Gastrocnemius medialis (tissue), 4 donors: ENCODE results near the gene CSNK1G1. TPM values are rescaled to one million over a fixed set of nuclear protein-coding genes. Genes with fewer than 3 reads are reported as not detected.

Source experiments
- ATAC-seq, 2 donors: fragments of 150-250 bp; one replicate each; pipeline ENCODE4 v1.9.1; 2016
- DNase-seq, 2 donors: peaks; one replicate each; pipeline ENCODE4 v3.0.0-alpha.2; 2019
- H3K27ac ChIP-seq, 4 donors: fragments of 200-600 bp; sonication (generic); 1 replicate in 1 of 4; 2 replicates in 3 of 4; pipeline ENCODE4 v1.5.1; 2016 to 2018; ENCODE audit warnings: mild to moderate bottlenecking in 2 of 4, moderate library complexity in 1 of 4
- H3K27me3 ChIP-seq, 3 donors: fragments of 200-600 bp; sonication (generic) in 2 of 3; 1 replicate in 1 of 3; 2 replicates in 2 of 3; pipeline versions ENCODE4 v1.5.1 to v1.6.0; 2016 to 2019; ENCODE audit warnings: mild to moderate bottlenecking in 1 of 3, moderate library complexity in 1 of 3
- H3K36me3 ChIP-seq, 2 donors: fragments of 200-600 bp; sonication (generic) in 1 of 2; one replicate each; pipeline ENCODE4 v1.5.1; 2017 to 2018
- H3K4me1 ChIP-seq, 2 donors: fragments of 200-600 bp; sonication (generic) in 1 of 2; one replicate each; pipeline ENCODE4 v1.5.1; 2016 to 2017; ENCODE audit warnings: mild to moderate bottlenecking in 2 of 2
- H3K4me3 ChIP-seq, 4 donors: fragments of 200-600 bp; sonication (generic) in 3 of 4; 1 replicate in 1 of 4; 2 replicates in 3 of 4; pipeline ENCODE4 v1.5.1; 2016 to 2019; ENCODE audit warnings: mild to moderate bottlenecking in 2 of 4
- H3K9me3 ChIP-seq, 3 donors: fragments of 200-600 bp; sonication (generic) in 2 of 3; 1 replicate in 1 of 3; 2 replicates in 2 of 3; pipeline ENCODE4 v1.5.1; 2016 to 2019
- POLR2A ChIP-seq, 2 donors: fragments of 450-650 bp; IDR thresholded peaks; one replicate each; pipeline ENCODE4 v1.6.1; 2017; ENCODE audit warnings: antibody characterized with exemption in 2 of 2, mild to moderate bottlenecking in 2 of 2, moderate library complexity in 2 of 2
- in situ Hi-C, 4 donors: fragments of 200-750 bp; cut with MboI; loops; one replicate each; pipeline versions ENCODE4 v1.15.0 to v1.8.0; 2017; ENCODE audit warnings: low sequenced_read_pairs in 4 of 4
- intact Hi-C: fragments of 100-400 bp; cut with DNase I; formaldehyde crosslinking; loops from one replicate; pipeline ENCODE4 v1.15.1; 2023; ENCODE audit warnings: low total_unique reads
- total RNA-seq, 4 donors: library from RNA; depleted of rRNA; stranded (reverse); fragments of >200 nt; gene quantifications; one replicate each; pipeline versions ENCODE4 v1.1.0 to v1.2.3, GENCODE V29; 2016
- TF ChIP-seq, protein P1 (sequence below), 5 experiments: fragments of 450-650 bp in 3 of 5; fragments of 200-600 bp in 2 of 5; sonication (generic) in 2 of 5; IDR thresholded peaks in 4 of 5; conservative IDR thresholded peaks in 1 of 5; 1 replicate in 4 of 5; 2 replicates in 1 of 5; pipeline ENCODE4 v1.5.1; 2016 to 2019; ENCODE audit warnings: antibody characterized with exemption in 5 of 5, mild to moderate bottlenecking in 3 of 5, moderate library complexity in 3 of 5

CSNK1G1 gene
- total RNA-seq, 4 donors from 2014 or later: 5.3 to 26.6 (median 6.5) TPM

DNA sequence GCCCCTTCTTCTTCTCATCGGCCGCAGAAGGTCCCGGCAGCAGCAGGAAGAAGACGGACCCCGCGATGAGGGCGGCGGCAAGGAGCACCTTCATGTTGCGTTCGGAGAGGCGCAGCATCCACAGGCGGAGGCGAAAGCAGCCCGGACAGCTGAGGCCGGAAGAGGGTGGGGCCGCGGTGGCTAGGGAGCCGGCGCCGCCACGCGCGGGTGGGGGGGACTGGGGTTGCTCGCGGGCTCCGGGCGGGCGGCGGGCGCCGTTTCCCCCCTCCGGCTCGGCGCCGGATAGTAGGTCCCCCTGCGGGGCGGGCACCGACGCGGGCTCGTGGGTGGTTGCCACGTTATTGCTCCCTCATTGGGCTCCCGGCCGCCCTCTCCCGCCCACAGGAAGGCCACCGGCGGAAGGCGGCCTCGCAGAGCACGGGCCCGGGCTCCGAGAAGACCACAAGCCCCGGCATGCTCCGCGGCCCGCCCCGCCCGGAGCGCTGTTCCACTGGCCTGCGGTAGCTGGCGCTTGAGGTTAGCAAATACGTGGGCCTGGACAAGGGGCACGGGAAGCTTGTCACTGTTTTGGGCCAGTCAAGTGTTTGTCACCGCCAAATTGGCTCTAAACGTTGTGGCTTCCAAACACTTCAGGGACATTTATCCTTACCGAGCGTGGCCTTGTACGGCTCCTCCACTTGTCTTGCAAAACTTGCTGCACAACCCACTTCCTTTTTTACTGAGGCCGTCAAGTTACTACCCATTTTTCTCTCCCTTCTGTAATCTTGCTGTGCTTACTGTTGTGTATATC lies 192.9 kb downstream of the CSNK1G1 start, which contains the start of gene PPIB:
PPIB (minus strand) TSS at position 154 of the 790 bp plus-strand sequence; CDS start at position 118, 36 bp downstream.
- Histone ChIP-seq H3K4me1 (peaks cover 23 to 24% of the 10 kb centered on the region in 2 donors), H3K27me3 (no peaks in the 10 kb centered on the region), H3K36me3 (peaks cover 4 to 37% of the 10 kb centered on the region in 2 donors), H3K27ac (peak within 1 kb of the TSS; percentile 84 to 96 (median 94)), H3K9me3 (no peaks in the 10 kb centered on the region), H3K4me3 (peak within 1 kb of the TSS; percentile 83 to 96 (median 88))
- ATAC-seq (peak; percentile 82 to 85), DNase-seq (peak; percentile 95 to 98)
- in situ Hi-C loops (no loop called here), intact Hi-C loops (loop anchor here (2.0 to 5.0 kb wide), 5 partner anchors 56 to 824 kb away; partner anchors contain the start of genes CSNK1G1, PCLAF, SPG21 and ZNF609)
- TF ChIP-seq, protein P1, sequence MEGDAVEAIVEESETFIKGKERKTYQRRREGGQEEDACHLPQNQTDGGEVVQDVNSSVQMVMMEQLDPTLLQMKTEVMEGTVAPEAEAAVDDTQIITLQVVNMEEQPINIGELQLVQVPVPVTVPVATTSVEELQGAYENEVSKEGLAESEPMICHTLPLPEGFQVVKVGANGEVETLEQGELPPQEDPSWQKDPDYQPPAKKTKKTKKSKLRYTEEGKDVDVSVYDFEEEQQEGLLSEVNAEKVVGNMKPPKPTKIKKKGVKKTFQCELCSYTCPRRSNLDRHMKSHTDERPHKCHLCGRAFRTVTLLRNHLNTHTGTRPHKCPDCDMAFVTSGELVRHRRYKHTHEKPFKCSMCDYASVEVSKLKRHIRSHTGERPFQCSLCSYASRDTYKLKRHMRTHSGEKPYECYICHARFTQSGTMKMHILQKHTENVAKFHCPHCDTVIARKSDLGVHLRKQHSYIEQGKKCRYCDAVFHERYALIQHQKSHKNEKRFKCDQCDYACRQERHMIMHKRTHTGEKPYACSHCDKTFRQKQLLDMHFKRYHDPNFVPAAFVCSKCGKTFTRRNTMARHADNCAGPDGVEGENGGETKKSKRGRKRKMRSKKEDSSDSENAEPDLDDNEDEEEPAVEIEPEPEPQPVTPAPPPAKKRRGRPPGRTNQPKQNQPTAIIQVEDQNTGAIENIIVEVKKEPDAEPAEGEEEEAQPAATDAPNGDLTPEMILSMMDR (IDR thresholded peaks at IDR 0.05 in 4 of 5, conservative IDR thresholded peaks at IDR 0.05 in 1 of 5): peak in 4 of 5 experiments; percentile 19 to 55 (median 38)
- peak; percentile 69 to 91 for TF ChIP-seq POLR2A (IDR thresholded peaks at IDR 0.05)

DNA sequence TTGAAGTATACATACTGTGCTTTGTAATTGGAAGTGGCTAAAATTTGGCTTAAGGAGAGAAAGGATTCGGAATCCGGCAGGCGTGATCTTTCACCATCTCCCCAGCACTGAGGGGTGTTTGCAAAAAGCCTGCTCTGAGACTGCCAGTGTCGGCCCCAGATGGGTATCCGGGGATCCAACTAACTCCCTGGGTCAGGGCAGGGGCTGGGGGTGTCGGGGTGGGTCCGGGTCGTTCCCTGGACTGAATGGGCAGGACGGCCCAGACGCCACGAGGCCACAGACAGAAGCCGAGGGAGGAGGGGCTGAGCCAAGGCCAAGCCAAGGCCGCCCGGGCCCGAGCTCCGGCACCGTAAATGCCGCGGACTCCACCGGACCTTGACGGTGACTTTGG lies 193.5 kb downstream of the CSNK1G1 start:
- Histone ChIP-seq H3K27ac (peak overlapping the region; percentile 84 to 96 (median 94)), H3K27me3 (no peaks in the 10 kb centered on the region), H3K9me3 (no peaks in the 10 kb centered on the region), H3K4me1 (peaks cover 23 to 24% of the 10 kb centered on the region in 2 donors), H3K4me3 (peak overlapping the region; percentile 83 to 96 (median 88)), H3K36me3 (peaks cover 6 to 43% of the 10 kb centered on the region in 2 donors)
- ATAC-seq (peak; percentile 48 to 50), DNase-seq (no peak)
- intact Hi-C loops (loop anchor here (2.0 to 5.0 kb wide), 5 partner anchors 55 to 825 kb away; partner anchors contain the start of genes CSNK1G1, PCLAF, SPG21 and ZNF609), in situ Hi-C loops (no loop called here)
- no peak for TF ChIP-seq POLR2A (IDR thresholded peaks at IDR 0.05)
- TF ChIP-seq, protein P1 (IDR thresholded peaks at IDR 0.05 in 4 of 5, conservative IDR thresholded peaks at IDR 0.05 in 1 of 5): no peak

DNA sequence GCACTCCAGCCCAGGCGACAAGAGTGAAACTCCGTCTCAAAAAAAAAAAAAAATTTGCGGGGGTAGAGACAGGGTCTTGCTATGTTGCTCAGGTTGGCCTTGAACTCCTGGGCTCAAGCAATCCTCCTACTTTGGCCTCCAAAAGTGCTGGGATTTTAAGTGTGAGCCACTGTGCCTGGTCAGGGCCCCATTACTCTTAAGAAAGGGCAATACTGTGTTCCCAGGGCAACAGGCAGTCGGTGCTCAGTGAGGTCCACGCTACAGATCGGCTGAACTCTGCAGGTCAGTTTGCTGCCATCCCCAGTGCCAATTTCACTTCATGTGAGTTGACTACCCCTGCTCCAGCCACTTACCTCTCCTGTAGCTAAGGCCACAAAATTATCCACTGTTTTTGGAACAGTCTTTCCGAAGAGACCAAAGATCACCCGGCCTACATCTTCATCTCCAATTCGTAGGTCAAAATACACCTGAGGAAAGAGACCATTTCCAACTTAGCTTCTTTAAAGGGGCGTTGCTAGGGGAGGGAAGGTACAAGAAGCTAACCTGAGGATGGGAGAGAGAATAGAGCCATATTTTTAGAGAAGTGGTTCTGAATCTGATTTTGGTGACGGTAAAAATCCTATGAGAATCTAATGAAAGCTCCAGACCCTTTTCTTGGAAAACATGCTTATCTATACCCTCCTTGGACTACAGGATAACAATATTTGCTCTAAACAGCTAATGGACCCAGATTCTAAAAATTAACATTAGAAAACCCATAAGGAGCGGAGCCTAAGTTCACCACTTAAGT lies 194.1 kb downstream of the CSNK1G1 start:
- intact Hi-C loops (loop anchor here (2.0 to 5.0 kb wide), 5 partner anchors 55 to 825 kb away; partner anchors contain the start of genes CSNK1G1, PCLAF, SPG21 and ZNF609), in situ Hi-C loops (no loop called here)
- DNase-seq (no peak), ATAC-seq (no peak)
- peaks cover 6 to 49% of the 10 kb centered on the region in 2 donors for H3K36me3 ChIP-seq
- no peaks in the 10 kb centered on the region for H3K9me3 ChIP-seq
- H3K4me3 ChIP-seq: peak overlapping the region; percentile 83 to 96 (median 88)
- H3K27ac ChIP-seq: peak overlapping the region; percentile 84 to 96 (median 94)
- TF ChIP-seq, protein P1 (IDR thresholded peaks at IDR 0.05 in 4 of 5, conservative IDR thresholded peaks at IDR 0.05 in 1 of 5): no peak
- TF ChIP-seq POLR2A (IDR thresholded peaks at IDR 0.05): no peak
- H3K27me3 ChIP-seq: no peaks in the 10 kb centered on the region
- peaks cover 23 to 24% of the 10 kb centered on the region in 2 donors for H3K4me1 ChIP-seq

DNA sequence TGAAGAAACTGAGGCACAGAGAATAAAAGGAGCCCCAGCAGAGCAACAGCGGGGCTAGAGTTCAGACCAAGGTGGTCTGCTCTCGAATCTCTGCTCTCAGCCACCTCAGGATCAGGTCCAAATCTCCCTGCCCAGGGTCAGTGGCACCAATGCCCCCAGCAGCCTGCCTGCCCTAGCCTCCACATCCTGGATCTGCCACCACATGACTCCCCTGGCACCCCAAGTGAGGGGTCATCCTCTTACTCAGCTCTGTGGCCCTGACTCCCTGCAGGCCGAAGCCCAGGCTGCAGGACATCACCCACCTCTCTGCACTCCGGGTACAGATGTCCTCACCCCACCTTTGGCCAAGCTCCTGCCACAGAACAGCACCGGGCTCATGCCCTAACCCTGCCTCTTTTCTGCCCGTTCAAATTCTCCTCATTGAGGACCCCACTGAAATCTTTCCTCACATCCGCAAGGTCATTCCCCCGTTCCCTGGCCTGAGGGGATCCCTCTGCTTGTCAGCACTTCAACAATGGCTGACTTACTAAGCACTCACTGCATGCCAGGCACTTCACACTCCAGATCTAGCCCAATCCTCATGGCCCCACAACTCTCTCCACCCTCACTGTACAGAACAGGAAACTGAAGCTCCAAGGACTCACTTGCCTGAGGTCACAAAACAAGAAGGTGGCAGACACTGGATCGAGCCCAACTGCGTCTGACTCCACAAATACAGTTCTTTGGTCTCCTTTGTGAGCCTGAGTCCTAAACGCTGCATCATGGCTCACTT lies 197.4 kb downstream of the CSNK1G1 start:
- no peaks in the 10 kb centered on the region for H3K9me3 ChIP-seq
- ATAC-seq: no peak
- DNase-seq: no peak
- H3K27ac ChIP-seq: no peak overlapping the region
- intact Hi-C loops: loop anchor here (10.0 kb wide), 1 partner anchor 404 kb away; no protein-coding TSS in a partner anchor
- peaks cover 6 to 75% of the 10 kb centered on the region in 2 donors for H3K36me3 ChIP-seq
- H3K27me3 ChIP-seq: no peaks in the 10 kb centered on the region
- H3K4me3 ChIP-seq: no peak overlapping the region
- in situ Hi-C loops: no loop called here
- peaks cover 19 to 25% of the 10 kb centered on the region in 2 donors for H3K4me1 ChIP-seq
- TF ChIP-seq, protein P1 (IDR thresholded peaks at IDR 0.05 in 4 of 5, conservative IDR thresholded peaks at IDR 0.05 in 1 of 5): no peak
- TF ChIP-seq POLR2A (IDR thresholded peaks at IDR 0.05): no peak
